Measurements from ENCODE around the gene TRPV2.

DNA sequence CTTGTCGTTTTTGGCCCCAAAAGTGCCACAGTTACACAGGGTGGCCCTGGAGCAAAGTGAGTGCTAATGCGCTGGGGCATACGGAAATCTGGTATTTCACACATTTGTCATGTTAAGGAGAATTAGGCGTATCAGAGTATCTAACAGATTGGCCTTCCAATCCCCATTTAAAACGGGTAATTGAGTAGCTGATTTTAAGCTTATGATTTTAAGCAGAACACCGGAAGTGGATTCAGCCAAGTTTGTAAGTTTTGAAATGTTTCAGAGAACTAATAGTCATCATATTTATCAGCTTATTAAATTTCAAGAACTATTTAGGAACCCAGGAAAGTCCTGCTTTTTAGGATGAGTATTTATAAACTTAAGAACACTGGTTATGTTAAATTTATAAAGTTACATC is 57.2 kb downstream of the TRPV2 start:
- TF ChIP-seq, protein P1, sequence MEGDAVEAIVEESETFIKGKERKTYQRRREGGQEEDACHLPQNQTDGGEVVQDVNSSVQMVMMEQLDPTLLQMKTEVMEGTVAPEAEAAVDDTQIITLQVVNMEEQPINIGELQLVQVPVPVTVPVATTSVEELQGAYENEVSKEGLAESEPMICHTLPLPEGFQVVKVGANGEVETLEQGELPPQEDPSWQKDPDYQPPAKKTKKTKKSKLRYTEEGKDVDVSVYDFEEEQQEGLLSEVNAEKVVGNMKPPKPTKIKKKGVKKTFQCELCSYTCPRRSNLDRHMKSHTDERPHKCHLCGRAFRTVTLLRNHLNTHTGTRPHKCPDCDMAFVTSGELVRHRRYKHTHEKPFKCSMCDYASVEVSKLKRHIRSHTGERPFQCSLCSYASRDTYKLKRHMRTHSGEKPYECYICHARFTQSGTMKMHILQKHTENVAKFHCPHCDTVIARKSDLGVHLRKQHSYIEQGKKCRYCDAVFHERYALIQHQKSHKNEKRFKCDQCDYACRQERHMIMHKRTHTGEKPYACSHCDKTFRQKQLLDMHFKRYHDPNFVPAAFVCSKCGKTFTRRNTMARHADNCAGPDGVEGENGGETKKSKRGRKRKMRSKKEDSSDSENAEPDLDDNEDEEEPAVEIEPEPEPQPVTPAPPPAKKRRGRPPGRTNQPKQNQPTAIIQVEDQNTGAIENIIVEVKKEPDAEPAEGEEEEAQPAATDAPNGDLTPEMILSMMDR (IDR thresholded peaks at IDR 0.05), result no peak
- TF ChIP-seq EP300 (IDR thresholded peaks at IDR 0.05), result no peak
